ENCODE measurements around the gene MRPL37.

DNA sequence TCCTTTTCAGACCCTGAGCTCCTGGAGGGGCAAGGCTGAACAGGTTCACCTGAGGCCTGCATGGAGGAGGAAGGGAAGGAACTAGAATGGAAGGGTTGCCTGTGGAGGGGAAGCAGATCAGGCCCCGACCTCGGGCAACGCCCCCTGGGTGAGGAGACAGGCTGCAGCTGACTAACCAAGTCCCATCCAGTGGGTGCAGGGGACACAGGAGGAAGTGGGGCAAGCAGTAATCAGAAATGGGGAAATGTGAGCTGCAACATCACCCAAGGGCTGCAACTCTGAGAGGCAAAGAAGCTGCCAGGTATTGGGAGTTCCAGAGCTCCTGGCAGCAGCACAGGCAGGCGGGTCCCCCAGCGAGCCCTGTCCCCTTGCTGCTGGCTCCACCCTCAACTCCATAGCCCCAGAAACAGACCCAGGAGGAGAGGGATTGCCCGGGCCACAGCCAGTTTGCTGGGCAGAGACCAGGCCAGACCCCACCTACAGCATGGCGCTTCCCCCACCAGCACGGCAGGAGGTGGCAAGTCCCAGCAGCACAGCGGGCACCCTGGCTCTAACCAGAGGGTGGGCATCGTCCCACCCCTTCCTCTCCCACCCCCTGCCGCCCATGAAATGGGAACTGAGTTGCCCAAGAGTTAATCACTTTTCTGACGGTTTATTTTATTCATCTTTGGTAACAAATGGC is 38.5 kb downstream of the MRPL37 start:
- TF ChIP-seq, protein P1, sequence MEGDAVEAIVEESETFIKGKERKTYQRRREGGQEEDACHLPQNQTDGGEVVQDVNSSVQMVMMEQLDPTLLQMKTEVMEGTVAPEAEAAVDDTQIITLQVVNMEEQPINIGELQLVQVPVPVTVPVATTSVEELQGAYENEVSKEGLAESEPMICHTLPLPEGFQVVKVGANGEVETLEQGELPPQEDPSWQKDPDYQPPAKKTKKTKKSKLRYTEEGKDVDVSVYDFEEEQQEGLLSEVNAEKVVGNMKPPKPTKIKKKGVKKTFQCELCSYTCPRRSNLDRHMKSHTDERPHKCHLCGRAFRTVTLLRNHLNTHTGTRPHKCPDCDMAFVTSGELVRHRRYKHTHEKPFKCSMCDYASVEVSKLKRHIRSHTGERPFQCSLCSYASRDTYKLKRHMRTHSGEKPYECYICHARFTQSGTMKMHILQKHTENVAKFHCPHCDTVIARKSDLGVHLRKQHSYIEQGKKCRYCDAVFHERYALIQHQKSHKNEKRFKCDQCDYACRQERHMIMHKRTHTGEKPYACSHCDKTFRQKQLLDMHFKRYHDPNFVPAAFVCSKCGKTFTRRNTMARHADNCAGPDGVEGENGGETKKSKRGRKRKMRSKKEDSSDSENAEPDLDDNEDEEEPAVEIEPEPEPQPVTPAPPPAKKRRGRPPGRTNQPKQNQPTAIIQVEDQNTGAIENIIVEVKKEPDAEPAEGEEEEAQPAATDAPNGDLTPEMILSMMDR (IDR thresholded peaks at IDR 0.05; ENCODE audit: borderline replicate concordance, extremely low read depth, low read length, poor library complexity, severe bottlenecking): no peak
- no peak for TF ChIP-seq EZH2 (IDR thresholded peaks at IDR 0.05; ENCODE audit: borderline replicate concordance, low read depth, low read length, severe bottlenecking)
